Choroid plexus epithelial cell (primary cell): Measurements from ENCODE around the gene SULT1C4.

ENCODE experiments used
- DNase-seq: peaks from one replicate; pipeline ENCODE4 v3.0.0-alpha.2; 2010; ENCODE audit warnings: low read depth
- H3K4me3 ChIP-seq: 2 replicates; pipeline ENCODE4 v1.5.1; 2011; ENCODE audit warnings: low read depth, mild to moderate bottlenecking, control low read depth, low read length, moderate library complexity
- CTCF ChIP-seq: conservative IDR thresholded peaks from 2 replicates; pipeline ENCODE4 v1.5.1; 2011; ENCODE audit warnings: low read depth, mild to moderate bottlenecking, control low read depth, inconsistent platforms, low read length, moderate library complexity

SULT1C4 gene

GRCh38 chr2:108369153-108369552 is 8.6 kb upstream of the SULT1C4 start:
- no peak for DNase-seq
- TF ChIP-seq CTCF, result peak; percentile 5
- no peak overlapping the region for H3K4me3 ChIP-seq

GRCh38 chr2:108370080-108370479 is 7.7 kb upstream of the SULT1C4 start:
- DNase-seq, result no peak
- no peak for TF ChIP-seq CTCF
- H3K4me3 ChIP-seq, result no peak overlapping the region

- no peak for TF ChIP-seq CTCF
- no peak overlapping the region for H3K4me3 ChIP-seq
- DNase-seq, result no peak
Observed at GRCh38 chr2:108376774-108377173, 980 bp upstream of the SULT1C4 start.

GRCh38 chr2:108377401-108377800 is 353 bp upstream of the SULT1C4 start:
- peak overlapping the region; percentile 39 for H3K4me3 ChIP-seq
- peak; percentile 83 for DNase-seq
- no peak for TF ChIP-seq CTCF

GRCh38 chr2:108378851-108379250 is 1.1 kb downstream of the SULT1C4 start:
- no peak for DNase-seq
- no peak for TF ChIP-seq CTCF
- H3K4me3 ChIP-seq, result peak overlapping the region; percentile 39

- DNase-seq, result no peak
- no peak for TF ChIP-seq CTCF
- no peak overlapping the region for H3K4me3 ChIP-seq
Observed at GRCh38 chr2:108382196-108382595, 4.4 kb downstream of the SULT1C4 start.

GRCh38 chr2:108383146-108383830 is 5.5 kb downstream of the SULT1C4 start:
- peak; percentile 31 for TF ChIP-seq CTCF
- no peak for DNase-seq
- no peak overlapping the region for H3K4me3 ChIP-seq
